HuH-7.5 (cell line): ENCODE measurements around the gene NOPCHAP1.

Source experiments
- DNase-seq: peaks from one replicate; pipeline ENCODE4 v3.0.0; 2011; ENCODE audit warnings: low spot score

NOPCHAP1 gene

DNA sequence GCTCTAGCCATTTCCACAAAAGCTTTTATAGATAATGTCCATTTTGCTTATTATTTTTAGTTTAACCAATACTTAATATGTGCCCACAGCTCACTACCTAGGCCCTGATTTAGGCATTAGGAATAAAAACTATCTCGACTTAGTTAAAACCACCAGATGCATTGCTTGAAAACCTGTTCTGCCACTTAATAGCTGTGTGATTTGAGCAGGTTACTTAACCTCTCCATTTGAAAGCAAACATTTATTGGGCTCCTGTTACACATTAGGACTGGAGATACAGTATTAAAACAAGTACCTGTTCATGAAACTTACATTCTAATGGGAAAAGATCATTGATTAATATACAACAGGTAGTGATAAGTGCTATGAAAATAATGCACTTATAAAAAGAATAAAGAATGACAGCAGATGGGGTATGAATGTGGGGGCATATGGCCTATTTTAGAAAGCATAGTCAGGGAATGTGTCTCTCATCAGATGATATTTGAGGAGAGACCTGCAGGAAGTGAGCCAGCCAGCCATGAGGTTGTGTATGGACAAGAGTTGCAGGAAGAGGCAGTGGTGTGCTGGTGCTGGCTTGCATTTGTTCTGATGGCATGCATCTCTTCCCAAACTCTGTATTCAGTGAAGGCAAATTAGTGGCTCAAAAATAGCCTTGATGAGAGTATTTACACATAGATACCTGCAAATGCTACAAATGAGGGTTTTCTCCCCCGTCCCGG lies 34.3 kb downstream of the NOPCHAP1 start:
- DNase-seq: no peak

DNA sequence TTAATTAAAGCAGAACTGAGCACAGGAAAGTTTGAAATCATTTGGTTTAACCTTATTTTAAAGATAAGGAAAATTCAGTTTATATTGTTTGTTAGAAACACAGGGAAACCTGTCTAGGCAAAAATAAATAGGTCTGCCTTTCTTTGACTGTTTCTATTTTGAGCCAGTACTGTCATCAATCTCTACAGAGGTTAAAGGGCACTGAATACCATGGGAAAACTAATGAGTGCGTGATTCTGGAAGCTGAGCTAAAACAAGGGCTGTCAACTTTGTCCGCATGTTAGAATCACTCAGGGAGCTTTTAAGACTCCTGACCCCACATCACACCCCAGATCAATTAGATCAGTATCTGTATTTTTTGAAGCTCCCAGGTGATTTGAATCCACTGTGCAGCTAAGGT lies 38.8 kb downstream of the NOPCHAP1 start:
- DNase-seq: no peak

DNA sequence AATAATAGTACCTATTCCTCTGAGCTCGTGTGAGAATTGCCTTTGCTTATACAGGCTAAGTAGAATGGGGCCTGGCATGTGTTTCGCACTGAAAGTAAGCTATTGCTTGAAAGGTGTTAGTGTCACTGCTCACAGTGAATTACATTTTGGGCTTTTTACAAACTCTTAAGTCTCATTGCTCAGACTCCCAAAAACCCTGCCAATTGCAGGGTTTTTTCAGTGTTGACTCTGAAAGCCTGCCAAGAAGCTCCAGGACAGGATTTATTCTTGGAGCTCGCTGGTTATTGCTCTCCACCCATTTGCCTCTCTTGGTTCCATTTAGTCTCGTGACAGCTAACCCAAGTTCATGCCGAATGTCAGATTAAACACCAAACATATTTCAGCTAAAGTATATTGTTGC lies 39.8 kb downstream of the NOPCHAP1 start:
- DNase-seq: no peak

DNA sequence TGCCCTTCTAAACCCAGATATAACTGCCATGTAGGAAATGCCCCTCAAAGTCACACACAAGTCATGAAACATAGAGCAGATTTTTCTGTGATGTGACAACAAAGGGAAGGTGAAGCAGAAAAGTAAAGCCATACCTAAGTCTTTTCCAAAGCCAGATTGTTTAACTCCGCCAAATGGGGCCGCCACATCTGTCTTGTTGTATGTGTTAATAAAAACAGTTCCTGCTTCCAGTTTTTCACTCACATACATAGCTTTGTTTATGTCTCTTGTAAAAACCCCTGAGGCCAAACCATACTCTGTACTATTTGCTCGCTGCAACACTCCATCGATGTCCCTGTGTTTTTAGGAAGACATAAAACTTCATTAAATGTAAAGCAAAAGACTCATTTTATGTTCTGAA lies 40.3 kb downstream of the NOPCHAP1 start:
- no peak for DNase-seq

DNA sequence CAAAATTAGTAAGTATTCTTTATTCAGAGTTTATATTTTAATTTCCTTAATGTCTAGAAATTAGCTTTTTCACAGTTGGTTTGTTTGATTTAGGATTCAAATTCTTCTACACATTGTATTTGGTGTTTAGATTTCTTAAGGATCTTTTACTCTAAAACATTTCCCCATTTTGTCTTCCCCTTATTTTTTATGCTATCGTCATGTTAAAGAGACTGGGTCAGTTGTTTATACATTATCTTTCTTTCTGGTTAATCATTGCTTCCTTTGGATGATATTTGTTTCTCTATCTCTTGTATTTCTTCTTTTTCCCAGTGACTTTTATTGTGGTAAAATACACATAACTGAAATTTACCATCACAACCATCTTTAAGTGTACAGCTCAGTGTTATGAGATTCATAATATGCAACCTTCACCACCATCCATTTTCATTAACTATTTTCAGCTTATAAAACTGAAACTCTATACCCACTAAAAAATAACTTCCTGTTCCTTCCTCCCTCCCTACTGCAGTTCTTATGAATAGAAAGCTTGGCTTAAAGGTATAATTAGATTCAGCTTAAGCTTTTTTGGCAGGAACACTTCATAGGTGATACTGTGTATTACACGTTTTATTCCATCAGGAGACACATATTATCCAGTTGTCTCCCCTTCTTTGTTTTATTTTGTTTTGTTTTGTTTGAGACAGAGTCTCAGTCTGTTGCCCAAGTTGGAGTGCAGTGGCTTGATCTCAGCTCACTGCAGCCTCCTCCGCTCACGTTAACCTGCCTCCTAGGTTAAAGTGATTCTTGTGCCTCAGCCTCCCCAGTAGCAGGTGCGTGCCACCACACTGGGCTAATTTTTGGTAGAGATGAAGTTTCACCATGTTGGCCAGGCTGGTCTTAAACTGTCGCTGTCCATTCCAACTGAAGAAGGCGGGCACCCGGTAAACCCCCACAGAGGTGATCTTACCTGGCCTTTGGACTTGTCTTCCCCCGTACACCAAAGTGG lies 45.0 kb downstream of the NOPCHAP1 start:
- DNase-seq: no peak

DNA sequence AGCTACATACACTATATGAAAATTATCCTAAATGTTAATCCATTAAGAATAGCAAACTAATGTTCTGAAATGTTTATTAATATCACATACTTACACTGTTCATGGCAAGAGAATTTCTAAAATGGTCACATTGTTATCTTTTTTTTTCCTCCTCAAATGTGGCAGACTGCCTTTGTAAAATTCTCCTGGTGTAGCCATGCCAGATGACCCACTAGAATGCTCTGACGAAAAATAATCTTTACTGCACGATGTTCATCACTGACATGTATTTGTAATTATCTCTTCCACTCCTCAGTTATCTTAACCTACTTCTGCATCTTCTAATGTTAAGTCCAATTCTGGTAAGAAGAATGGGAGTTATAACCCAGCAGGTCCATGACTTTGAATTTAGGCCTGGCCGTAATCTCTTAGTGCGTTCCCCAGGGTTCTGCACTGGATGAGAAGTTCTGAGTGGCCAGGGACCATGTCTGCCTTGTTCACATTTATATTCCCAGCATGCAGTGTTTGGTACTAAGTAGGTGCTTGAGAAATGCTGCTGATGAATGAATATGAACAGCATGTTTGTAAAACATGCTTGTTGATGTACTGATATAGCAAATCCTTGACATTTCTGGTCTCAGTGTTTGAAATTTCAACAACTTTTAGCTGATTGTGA lies 46.7 kb downstream of the NOPCHAP1 start:
- DNase-seq: no peak

DNA sequence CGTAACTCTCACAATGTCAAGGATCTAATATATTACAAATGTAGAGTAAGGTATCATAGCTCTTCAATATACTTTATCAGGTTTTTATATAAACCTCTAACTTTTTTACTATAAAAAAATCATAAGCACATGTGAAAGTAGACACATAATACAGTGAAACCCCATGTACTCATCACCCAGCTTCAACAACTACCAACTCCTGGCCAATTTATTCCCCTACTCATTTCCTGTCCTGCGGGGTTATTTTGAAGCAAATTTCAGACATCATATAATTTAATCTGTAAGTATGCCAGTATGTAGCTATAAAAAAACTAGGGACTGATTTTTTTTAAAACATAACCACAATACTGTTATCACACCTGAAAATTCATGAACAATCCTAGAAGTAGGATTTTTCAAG lies 47.7 kb downstream of the NOPCHAP1 start:
- no peak for DNase-seq
